Stromal cell of bone marrow (primary cell): ENCODE results near the gene PCDH15.

Experiments used
- DNase-seq: peaks from one replicate; pipeline ENCODE4 v3.0.0-alpha.2; 2012; ENCODE audit warnings: low read depth

Gene PCDH15

DNA sequence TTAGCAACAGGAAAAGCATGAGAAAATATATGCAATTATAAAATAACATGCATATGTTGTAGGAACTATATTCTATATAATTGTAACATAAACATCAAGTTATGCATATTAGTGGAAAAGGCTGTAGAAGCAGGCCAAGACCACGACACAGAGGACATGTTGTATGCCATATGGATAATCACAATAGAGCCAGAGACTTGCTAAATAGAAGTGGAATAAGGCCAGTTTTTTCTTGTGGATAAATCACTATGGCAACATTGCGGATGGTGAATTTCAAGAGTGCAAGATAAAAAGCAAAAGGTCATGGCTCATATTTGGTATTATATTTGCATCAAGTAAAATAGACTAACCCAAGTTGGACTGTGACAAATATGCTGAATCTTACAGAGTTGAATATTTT, 93.0 kb downstream of the PCDH15 start:
- no peak for DNase-seq

DNA sequence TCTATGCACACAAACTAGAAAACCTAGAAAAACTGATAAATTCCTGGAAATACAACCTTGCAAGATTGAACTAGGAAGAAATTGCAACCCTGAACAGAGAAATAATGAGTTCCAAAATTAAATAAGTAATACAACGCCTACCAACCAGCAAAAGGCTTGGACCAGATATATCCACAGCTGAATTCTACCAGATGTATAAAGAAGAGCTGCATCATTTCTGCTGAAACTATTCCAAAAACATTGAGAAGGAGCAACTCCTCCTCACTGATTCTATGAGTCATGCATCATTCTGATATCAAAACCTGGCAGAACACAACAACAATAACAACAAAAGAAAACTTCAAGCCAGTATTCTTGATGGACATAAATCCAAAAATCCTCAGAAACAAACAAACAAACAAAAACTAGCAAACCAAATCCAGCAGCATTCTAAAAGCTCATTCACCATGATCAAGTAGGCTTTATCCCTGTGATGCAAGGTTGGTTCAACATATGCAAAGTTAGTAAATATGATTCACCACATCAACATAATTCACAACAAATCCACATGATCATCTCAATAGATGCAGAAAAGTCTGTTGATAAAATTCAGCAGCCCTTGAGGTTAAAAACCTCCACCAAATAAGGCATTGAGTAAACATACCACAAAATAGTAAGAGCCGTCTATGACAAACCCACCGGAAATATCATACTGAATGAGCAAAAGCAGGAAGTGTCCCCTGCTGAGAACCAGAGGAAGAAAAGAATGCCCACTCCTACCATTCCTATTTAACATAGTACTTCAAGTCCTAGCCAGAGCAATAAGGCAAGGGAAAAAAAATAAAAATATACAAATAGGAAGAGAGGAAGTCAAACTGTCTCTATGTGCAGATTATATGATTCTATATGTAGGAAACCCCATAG, 98.2 kb downstream of the PCDH15 start:
- no peak for DNase-seq

DNA sequence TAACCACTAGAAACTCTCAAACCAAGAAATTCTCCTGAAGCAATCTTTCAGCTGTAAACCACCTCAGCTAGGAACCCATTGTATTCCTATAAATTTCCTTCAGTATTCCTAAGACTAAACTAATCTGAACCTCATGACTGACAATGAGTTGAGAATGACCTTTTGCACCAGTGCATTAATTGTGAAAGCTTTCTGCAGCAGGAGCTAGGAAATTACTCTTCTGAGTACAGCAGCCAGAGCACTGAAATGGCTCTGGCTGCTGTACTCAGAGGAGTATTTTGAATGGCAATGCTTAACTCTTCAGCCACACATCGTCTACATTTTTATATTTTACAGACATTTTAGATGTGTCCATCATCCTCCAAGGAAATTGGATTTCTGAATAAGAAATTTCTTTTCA, 109.7 kb downstream of the PCDH15 start:
- no peak for DNase-seq

DNA sequence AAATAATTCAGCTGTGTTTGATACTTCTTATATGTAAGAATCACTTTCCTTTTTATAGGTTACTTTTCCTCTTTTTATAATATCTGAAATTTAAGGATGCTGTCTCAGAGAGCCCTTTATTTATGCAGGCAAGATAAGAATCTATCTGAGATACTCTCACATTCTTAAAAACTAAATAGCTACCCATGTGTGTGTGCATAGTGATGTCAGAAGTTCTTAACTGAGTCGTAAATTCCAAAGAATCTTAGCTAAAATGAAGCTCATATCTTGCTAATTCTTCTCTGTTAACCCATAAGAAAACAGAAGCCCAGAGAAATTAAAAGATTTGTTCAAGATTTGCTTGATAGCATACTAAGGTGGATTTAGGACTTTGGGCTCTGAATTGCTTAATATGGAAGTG, 118.5 kb downstream of the PCDH15 start:
- no peak for DNase-seq

DNA sequence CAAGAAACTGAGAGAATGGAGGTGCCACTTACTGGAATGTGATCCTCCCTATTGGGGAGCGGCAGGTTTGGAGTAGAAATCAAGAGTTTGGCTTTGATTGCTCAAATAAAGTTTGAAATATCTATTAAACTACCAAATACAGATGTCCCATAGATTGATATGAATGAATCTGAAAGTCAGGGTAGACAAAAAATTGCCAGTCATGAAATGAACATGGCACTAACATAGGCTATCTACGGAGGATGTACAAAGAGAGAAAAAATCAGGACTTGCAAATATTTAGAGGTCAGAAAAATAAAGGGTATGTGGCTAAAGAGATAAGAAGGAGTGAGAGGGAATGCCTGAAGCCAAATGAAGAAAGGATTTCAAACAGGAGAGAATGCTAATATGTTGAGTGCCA, 119.9 kb downstream of the PCDH15 start:
- no peak for DNase-seq

DNA sequence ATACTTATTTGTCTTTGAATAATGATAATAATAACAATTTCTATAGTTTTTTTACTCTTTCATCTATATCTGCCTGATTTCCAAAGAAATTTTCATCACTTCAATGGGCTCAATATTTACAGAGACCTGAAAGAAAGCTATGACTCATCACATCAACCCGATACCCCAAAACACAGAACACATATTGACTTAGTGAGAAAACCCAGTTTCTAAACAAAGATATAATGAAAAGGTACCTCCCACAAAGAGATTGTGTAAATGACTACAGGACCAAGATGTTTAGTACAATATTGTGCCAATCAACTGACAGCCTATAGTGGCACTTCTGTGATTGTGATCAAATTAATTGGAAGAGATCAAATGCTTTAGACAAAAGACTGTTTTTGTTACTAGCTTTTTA, 133.9 kb downstream of the PCDH15 start:
- DNase-seq, result no peak

DNA sequence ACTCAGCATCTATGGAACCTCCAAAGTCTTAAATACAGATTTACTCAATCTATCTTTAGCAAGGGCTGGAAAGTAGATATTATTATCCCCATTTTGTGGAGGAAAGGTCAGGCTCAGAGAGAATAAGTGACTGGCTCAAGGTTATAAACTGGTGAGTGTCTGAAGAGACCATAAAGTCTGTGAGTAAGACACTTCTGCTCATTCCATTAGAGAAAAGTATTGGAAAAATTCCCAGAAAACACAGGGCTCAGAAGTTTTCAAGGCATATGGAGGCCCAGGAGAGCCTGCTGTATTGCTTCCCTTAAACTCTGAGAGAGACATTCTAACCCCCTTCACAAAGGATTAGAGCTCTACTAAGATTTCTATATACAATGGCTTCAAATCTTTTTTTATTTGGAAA, 134.8 kb downstream of the PCDH15 start:
- DNase-seq, result no peak

DNA sequence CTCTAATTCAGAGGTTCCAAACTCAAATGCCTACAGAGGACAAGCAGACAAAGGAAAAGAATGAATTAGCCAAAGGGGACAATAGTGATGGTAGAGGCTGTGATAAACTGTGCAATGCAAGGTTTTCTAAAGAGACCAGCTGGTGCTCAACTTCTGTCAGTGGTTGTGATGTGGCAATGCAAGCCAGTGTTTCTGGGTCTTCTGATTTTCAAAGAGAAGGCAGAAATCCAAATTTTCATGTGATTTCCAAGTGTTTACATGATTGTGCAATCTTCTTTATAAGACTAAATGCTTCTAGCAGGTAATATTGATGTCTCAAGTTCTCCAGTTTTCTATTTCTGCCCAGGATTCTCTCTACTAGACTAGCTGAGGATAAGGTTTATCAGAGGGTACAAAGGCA, 135.9 kb downstream of the PCDH15 start:
- no peak for DNase-seq

DNA sequence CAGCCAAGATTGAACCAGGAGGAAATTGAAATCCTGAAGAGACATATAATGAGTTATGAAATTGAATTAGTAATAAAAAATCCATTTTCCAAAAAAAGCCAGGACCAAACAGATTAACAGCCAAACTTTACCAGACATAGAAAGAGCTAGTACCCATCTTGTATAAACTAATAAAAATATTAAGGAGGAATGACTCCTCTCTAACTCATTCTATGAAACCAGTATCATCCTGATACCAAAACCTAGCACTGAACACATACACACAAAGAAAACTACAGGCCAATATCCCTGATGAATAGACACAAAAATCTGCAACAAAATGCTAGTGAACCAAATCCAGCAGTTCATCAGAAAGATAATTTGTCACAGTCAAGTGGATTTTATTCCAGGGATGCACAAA, 140.6 kb downstream of the PCDH15 start:
- DNase-seq, result no peak

DNA sequence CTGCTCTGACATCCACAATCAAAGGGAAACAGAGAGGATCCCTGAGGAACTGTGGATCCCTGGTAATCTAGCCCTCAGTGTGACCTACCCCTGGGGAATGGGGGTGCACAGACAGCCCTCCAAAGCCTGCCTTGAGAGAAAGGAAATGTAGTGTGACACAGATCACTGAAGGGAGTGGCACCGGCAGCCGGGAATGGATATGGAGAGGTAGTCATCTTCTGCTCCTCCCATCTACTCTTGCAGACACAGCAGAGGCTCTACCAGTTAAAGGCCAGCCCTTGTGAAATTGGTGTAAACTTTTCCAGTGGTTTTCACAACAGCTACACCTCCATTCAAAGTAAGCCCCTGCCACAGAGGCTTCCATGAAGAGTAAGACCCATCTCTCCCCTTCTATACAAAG, 144.4 kb downstream of the PCDH15 start:
- DNase-seq, result no peak

DNA sequence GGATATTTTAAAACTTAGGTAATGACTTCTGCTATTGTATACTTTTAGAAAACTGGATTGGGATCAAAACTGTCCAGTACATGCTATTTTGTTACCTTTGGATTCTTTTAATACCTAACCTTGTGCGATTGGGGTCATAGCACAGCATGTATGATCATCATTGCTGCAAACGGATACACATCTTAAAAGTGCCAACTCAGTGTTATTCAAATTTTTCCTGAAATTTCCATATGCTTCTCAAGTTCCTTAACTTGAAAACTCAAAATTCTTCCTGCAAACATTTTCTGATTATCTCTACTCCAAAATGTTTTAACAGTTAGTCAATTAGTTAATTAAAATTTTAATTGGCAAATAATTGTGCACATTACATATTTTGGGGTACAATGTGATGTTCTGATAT, 147.5 kb downstream of the PCDH15 start:
- no peak for DNase-seq

DNA sequence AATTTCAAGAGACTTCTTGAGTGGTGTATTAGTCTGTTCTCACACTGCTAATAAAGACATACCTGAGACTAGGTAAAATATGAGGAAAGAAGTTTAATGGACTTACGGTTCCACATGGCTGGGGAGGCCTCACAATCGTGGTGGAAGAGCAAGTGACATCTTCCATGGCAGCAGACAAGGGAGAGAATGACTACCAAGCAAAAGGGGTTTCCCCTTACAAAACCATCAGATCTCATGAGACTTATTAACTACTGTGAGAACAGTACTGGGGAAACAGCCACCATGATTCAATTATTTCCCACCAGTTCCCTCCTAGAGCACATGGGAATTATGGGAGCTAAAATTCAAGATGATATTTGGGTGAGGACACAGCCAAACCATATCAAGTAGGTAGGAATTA, 150.5 kb downstream of the PCDH15 start:
- DNase-seq, result no peak

DNA sequence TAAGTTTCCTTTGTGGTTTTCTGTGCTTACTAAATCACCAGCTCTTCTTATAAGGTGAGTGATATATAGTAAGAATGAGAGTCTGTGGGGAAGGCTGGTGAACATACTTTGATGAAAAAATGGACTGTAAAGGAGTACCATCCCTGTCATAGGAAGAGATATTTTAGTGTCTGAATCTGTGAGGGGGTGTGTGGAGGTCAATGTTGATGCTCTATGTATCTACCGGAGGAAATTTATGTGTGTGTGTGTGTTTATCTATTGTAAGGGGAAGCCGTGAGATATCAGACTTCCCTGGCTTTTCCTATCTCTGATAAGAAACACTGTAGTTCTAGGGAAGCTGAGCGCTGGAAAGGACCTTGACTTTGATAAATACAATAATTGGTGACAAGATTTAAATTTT, 179.0 kb downstream of the PCDH15 start:
- DNase-seq, result no peak

DNA sequence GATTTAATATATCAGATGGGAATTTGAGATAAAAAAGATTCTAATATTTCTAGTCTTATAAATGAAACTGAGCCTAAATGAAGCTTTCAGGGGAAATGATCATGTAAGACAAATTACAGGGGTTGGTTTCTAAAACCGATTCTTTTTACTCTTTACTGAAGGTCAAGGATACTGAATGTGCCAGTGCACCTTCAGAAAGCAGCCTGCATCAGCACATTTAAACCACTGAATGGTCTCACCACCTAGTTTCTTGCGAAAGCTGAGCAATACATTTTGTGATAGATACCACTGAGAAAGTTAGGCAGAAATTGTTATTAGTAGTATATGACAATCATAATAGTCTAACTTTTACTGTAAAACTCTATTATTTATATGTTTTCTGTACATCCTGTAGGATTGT, 180.7 kb downstream of the PCDH15 start:
- DNase-seq, result no peak

DNA sequence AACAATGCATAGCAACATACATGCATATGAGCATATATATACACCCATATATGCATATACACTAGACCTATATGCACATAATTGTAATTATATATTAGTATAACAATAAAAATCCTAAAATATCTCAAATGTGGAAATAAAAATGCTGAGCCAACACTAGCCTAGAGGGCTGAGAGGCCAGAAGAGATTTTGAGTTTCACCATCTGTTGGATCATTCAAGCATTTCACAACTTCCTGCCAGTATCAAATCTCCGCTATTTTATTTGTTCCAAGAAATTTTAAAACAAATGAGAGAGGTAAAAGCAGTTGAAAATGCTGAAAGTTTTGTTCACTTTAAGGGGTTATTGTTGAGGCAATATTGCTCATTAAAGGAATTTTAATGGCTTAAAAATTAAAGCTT, 187.0 kb downstream of the PCDH15 start:
- peak; percentile 2 for DNase-seq

DNA sequence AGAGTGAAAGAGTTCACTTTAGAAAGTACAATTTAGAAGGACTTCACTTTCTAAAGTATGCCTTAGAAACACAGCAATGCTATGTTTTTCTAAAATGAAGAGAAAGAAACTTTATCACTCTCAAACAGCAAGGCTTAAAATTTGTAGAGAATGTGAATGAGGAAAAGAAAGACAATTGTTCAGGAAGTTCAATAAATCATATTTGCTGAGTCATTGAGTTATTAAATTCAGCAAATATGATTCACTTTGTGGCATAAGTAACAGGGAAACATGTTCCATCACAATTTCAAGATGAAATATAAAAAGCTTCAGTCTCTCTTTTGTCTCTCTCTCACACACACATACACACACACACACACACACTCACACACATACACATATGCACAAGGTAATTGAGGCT, 187.9 kb downstream of the PCDH15 start:
- peak; percentile 1 for DNase-seq

DNA sequence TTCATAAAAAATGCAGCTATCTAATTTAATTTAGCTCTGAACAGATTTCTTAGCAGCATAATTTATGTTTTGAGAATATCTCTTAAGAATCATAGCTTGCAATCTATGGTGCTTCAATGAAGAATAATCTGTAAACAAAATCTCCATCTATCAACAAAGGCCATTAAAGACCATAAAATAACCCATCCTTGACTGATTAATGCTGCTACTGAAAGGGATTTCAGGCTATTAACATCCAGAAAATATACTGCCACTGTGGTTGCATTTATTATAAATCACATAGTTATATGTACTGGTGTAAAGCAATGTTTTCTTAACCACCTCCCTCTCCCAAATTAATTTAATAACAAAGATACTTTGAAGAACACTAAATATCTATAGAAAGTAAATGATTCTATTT, 191.6 kb downstream of the PCDH15 start:
- no peak for DNase-seq

DNA sequence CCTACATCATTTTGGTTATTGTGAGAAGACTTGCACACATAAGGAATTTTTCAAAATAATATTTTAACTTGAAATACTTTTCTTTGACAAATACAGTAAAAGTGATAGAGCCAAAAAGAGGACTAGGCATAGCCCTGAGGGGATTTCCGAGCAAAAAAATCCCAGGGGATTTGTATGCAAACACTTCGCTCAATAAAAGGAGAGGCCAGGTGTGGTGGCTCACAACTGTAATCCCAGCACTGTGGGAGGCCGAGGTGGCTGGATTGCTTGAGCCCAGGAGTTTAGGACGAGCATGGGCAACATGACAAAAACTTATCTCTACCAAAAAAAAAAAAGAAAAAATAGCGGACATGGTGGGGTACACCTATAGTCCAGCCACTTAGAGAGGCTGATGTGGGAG, 193.0 kb downstream of the PCDH15 start:
- no peak for DNase-seq

DNA sequence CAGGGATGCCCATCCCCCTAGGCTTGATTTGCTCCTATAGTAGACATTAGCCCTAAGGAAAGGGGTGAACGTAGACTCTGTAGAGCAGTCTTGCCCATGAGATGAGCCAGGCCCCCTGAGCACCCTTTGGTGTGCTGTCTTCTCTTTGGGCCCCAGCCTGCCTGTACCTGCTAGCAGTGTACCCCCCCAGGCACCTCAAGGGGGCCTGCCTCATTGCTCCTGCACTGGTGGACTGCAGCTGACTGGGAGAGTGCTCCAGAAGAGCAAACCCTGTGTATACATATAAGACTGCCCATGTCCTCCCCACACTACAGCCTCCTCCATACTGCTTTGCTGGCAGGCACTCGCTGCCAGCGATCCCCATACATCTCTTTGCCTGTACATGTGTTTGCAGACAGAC, 206.7 kb downstream of the PCDH15 start:
- DNase-seq, result no peak

DNA sequence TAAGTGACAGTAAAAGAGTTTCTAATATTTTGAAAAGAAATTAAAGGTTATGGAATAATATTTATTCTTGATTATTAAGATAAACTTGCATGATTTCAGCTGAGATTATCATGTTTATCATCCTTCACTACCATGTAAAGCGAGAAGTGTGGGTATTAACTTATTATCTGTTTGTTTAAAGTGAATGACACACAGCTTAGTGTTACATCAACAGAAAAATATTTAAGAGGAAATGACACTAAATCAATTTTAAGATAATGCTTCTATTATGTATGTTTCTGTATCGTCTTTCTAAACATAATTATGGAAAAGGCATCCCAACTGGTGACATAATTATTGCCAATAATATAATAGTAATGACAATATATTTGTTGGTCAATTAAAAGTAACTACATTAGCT, 213.1 kb downstream of the PCDH15 start:
- no peak for DNase-seq

DNA sequence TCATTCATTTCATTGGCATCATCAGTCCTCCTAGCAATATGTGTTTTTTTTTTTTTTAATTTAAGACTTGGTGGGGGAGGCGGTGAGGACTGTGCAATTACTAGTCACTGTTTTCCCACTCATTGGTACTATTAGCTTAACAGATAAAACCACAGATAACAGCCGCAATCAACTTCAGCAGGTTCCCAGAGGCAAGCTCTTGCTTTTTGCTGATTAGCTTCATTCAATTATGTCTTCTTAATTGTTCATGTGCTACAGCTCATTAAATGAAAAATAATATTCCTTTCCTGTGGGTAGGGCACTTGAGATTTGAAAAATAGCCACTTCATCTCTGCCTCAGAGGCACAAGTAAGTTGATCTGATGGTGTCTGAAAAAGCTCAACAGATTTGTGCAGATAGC, 215.5 kb downstream of the PCDH15 start:
- no peak for DNase-seq

DNA sequence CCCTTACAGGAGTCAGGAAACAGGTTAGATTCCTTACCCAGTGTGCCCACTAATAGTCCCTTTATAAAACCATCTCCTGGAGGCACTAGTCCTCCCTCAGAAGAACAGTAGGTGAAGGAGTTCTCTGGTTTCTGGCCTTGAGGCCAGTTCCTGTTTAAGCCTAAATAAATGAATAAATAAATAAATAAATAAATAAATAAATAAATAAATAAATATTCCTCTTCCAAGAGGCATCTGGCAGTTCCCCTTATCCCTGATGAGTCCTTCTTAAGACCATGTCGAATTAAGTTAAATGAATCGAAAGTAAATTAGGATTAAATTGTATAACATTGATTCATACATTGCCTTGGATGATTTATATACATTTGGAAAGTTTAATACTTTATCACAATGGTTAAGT, 223.3 kb downstream of the PCDH15 start:
- DNase-seq, result no peak

DNA sequence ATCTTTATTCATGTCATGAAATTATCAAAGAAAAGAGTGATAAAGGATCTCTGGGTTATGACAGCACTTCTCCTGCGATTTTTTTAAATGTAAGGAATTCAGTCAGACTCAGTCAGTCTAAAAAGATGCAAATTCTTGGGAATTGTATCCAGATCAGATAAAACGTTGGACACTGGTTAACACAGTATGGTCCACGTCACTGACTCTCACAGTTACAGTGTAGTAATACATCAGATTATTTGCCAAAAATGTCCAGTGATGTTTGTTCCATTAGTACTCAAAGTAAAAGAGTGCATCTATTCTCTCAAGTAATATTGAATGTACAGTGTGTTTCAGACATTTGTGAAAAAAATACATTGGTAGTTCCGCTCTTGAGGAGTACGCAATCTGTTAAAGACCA, 224.5 kb downstream of the PCDH15 start:
- DNase-seq, result no peak

DNA sequence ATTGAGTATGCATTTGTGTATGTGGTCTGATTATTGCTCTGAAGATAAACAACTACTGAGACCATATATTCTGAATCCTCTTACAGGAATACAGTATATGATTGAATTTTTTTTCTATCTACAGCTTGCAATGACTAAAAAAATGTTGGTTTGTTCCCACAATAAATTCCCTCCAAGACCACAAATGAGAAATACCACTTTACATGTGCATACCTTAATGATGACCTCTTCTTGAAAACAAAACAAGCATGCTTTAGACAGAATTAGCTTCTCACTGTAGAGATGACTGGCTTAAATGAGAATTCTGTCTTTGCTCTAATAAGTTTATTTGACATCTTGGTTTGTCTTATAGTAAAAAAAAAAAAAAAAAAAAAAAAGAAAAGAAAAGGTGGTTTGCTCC, 241.5 kb downstream of the PCDH15 start:
- DNase-seq, result no peak
